Heart left ventricle (tissue), 16 donors: ENCODE results near the gene AGMO. TPM values are rescaled to one million over a fixed set of nuclear protein-coding genes. Genes with fewer than 3 reads are reported as not detected.

Source experiments
- ATAC-seq, 4 donors: fragments of 200-7000 bp; cut with Tn5 transposase; one replicate each; pipeline ENCODE4 v1.9.1; 2020 to 2022; ENCODE audit warnings: moderate library complexity in 4 of 4, mild to moderate bottlenecking in 3 of 4, moderate number of reproducible peaks in 1 of 4
- DNase-seq, 5 donors: peaks; one replicate each; pipeline ENCODE4 v3.0.0-alpha.2; 2020
- H3K27ac ChIP-seq, 12 donors: fragments of 200-600 bp; sonication (generic) in 4 of 12; one replicate each; pipeline versions ENCODE4 v1.5.0 to v1.8.0; 2016 to 2022; ENCODE audit warnings: mild to moderate bottlenecking in 2 of 12
- H3K27me3 ChIP-seq, 9 donors: fragments of 200-600 bp; sonication (generic) in 2 of 9; one replicate each; pipeline versions ENCODE4 v1.5.1 to v1.8.0; 2016 to 2022; ENCODE audit warnings: mild to moderate bottlenecking in 3 of 9
- H3K36me3 ChIP-seq, 9 donors: fragments of 200-600 bp; sonication (generic) in 2 of 9; one replicate each; pipeline versions ENCODE4 v1.5.0 to v1.8.0; 2018 to 2022; ENCODE audit warnings: mild to moderate bottlenecking in 2 of 9
- H3K4me1 ChIP-seq, 12 donors: fragments of 200-600 bp; sonication (generic) in 4 of 12; one replicate each; pipeline versions ENCODE4 v1.5.0 to v1.8.0; 2016 to 2022; ENCODE audit warnings: mild to moderate bottlenecking in 3 of 12
- H3K4me3 ChIP-seq, 12 donors: fragments of 200-600 bp; sonication (generic) in 4 of 12; one replicate each; pipeline versions ENCODE4 v1.5.0 to v1.8.0; 2017 to 2022; ENCODE audit warnings: mild to moderate bottlenecking in 9 of 12, moderate library complexity in 4 of 12
- H3K9me3 ChIP-seq, 12 donors: fragments of 200-600 bp; sonication (generic) in 4 of 12; one replicate each; pipeline versions ENCODE4 v1.5.0 to v1.8.0; 2016 to 2022; ENCODE audit warnings: mild to moderate bottlenecking in 1 of 12
- CTCF ChIP-seq, 12 donors: fragments of 200-600 bp; sonication (generic) in 4 of 12; IDR thresholded peaks; one replicate each; pipeline versions ENCODE4 v1.5.0 to v1.8.0; 2018 to 2022; ENCODE audit warnings: antibody characterized with exemption in 12 of 12, mild to moderate bottlenecking in 5 of 12
- POLR2A ChIP-seq, 2 donors: fragments of 450-650 bp; IDR thresholded peaks; one replicate each; pipeline ENCODE4 v1.6.1; 2017; ENCODE audit warnings: antibody characterized with exemption in 2 of 2, mild to moderate bottlenecking in 2 of 2, moderate library complexity in 2 of 2
- WGBS, 4 donors: extraction: QIAGEN DNeasy Blood & Tissue Kit in 2 of 4; methylation state at CpG; one replicate each; pipeline versions ENCODE4 v1.1.5 to v1.1.7; 2013 to 2018; 5-methylcytosine and 5-hydroxymethylcytosine counted together
- intact Hi-C, 10 donors: fragments of 100-400 bp; cut with DNase I; formaldehyde crosslinking; loops; one replicate each; pipeline versions ENCODE4 v1.11.1 to v1.14.2; 2022
- polyA plus RNA-seq, 2 donors: library from polyadenylated mRNA; stranded (reverse); fragments of 200-250 nt; gene quantifications; one replicate each; pipeline ENCODE4 v1.2.3, GENCODE V29; 2013
- total RNA-seq, 9 donors: library from RNA; depleted of rRNA in 2 of 9; stranded (reverse); fragments of >200 nt in 2 of 9; fragmentation: NEBNext Ultra II Directional in 3 of 9; extraction: Animal tissue kit (Norgen Biotek cat#: 25700) in 3 of 9; gene quantifications; one replicate each; pipeline versions ENCODE4 v1.1.0 to v1.2.4, GENCODE V29; 2016 to 2023
- donor health status: ischemic (EF 13 %, LVEDD 7.1; RV severe dilation, severe dysfunction).
- donor health status: healthy with polysubstance abuse.
- donor health status: DM: no; HTN: yes; CAD: no.
- donor health status: DM: no; HTN: no; CAD: no.
- donor health status: ischemic (EF 25% LVEDD 6.9; RV normal size, moderate dysfunction).
- donor health status: ischemic (EF 25% LVEDD 5.7; RV mildly dilated, moderate dysfunction).
- donor health status: healthy.
- donor health status: DM: yes; HTN: yes; CAD: no.
- donor health status: ischemic (EF 35%, LVEDD 5.7; RV mildly dilated, moderate dysfunction).
- donor health status: nonischemic (EF 11% LVEDD 7.7; RV severe dilation, severe dysfunction).
- donor health status: DM: yes; HTN: yes; CAD: no.
- donor health status: PGD.
- donor health status: ischemic (EF 29% LVEDD 5.4; RV normal size, mild dysfunction).
- donor health status: nonischemic (EF 23%, LVEDD 6.1; RV moderate dilation, normal function).

AGMO gene
- total and polyA plus RNA-seq, 11 donors, result 0.12 to 0.72 (median 0.40) TPM; not detected in 1

- no peak overlapping the region for H3K27ac ChIP-seq
- H3K27me3 ChIP-seq, result no peaks in the 10 kb centered on the region
- H3K4me1 ChIP-seq, result peaks cover 0 to 10% (median 0%) of the 10 kb centered on the region in 12 donors
- H3K9me3 ChIP-seq, result no peaks in the 10 kb centered on the region
- intact Hi-C loops, result no loop called here
- no peak for DNase-seq
- no peaks in the 10 kb centered on the region for H3K36me3 ChIP-seq
- H3K4me3 ChIP-seq, result no peak overlapping the region
- TF ChIP-seq POLR2A (IDR thresholded peaks at IDR 0.05) (no peak), CTCF (IDR thresholded peaks at IDR 0.05) (no peak)
- no peak for ATAC-seq
- WGBS, 4 donors, result 89 to 95% (median 93%) methylated on average over 1 of the region's 1 CpG
Observed at GRCh38 chr7:15487896-15488295, 73.9 kb downstream of the AGMO start.

DNA sequence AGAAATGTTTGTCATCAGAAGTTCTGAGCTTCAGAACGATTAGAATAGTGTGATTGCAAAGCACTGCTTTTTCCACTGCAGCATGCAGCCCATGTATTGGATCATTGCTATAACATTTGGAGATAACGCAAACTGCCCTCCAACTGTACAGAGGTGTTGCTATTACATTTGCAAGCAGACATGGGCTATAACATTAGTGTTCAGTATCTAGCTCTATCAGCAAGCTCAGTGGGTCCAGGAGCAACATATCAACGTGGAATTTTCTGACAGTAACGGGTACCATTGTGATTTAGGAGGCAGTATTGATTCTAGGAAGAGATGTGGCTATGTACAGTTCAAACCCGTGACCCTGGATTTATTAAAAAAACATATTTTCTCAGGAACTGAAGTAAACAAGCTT, 75.8 kb downstream of the AGMO start:
- peaks cover 0 to 12% (median 0%) of the 10 kb centered on the region in 12 donors for H3K4me1 ChIP-seq
- no peaks in the 10 kb centered on the region for H3K36me3 ChIP-seq
- peaks cover 0 to 5% (median 0%) of the 10 kb centered on the region in 12 donors for H3K9me3 ChIP-seq
- intact Hi-C loops, result no loop called here
- no peak for DNase-seq
- ATAC-seq, result no peak
- H3K27me3 ChIP-seq, result no peaks in the 10 kb centered on the region
- H3K27ac ChIP-seq, result no peak overlapping the region
- 57 to 83% (median 72%) methylated on average over 5 of the region's 5 CpGs for WGBS, 4 donors
- no peak for TF ChIP-seq CTCF (IDR thresholded peaks at IDR 0.05)
- TF ChIP-seq POLR2A (IDR thresholded peaks at IDR 0.05), result no peak
- no peak overlapping the region for H3K4me3 ChIP-seq

DNA sequence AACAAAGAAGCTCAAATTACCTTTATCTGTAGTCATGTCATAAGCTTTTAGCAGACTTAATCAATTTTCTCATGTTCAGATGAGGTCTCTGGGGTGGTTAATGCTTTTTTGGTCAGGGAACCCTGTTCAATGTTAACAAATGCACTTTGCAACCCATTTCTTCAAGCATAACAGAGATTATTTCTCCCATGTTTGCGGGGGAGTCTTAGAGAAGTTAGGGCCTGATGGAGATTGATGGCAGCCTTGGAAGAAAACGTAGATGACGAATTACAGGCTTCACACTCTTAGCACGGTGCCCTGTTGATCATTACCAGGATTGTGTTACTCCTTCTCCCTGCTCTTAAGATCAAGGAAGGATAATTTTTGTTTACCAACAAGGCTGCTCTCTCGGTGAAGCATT, 76.4 kb downstream of the AGMO start:
- WGBS, 4 donors, result 76 to 84% (median 81%) methylated on average over 5 of the region's 5 CpGs
- no peak for TF ChIP-seq POLR2A (IDR thresholded peaks at IDR 0.05)
- no peak for TF ChIP-seq CTCF (IDR thresholded peaks at IDR 0.05)

DNA sequence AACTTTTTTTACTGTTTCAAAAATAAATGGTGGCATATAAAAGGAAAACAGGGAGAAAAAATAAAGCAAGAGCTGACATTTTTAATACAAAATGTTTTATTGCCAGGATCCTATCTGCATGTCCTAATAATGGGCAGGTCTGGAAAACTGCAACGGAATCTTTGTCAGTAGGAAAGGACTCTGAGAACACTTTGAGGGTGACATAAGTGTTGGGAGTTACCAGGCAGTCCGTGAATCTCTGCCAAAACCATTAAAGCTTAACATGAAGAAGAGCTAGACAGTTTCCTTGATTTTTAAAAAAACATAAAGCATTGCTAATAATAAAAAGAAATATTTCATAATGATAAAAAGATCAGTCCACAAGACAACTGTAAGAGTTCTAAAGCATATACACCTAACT, 80.7 kb downstream of the AGMO start:
- H3K27ac ChIP-seq, result no peak overlapping the region
- peaks cover 0 to 9% (median 0%) of the 10 kb centered on the region in 12 donors for H3K4me1 ChIP-seq
- intact Hi-C loops, result no loop called here
- TF ChIP-seq CTCF (IDR thresholded peaks at IDR 0.05) (no peak), POLR2A (IDR thresholded peaks at IDR 0.05) (no peak)
- H3K4me3 ChIP-seq, result no peak overlapping the region
- no peak for ATAC-seq
- H3K36me3 ChIP-seq, result no peaks in the 10 kb centered on the region
- peaks cover 0 to 5% (median 0%) of the 10 kb centered on the region in 12 donors for H3K9me3 ChIP-seq
- no peak for DNase-seq
- 9 to 21% (median 16%) methylated on average over 2 of the region's 2 CpGs for WGBS, 4 donors
- no peaks in the 10 kb centered on the region for H3K27me3 ChIP-seq

More for the DNA sequence above, 76.4 kb downstream of the AGMO start:
- H3K9me3 ChIP-seq, result peaks cover 0 to 5% (median 0%) of the 10 kb centered on the region in 12 donors
- H3K4me1 ChIP-seq, result peaks cover 0 to 16% (median 0%) of the 10 kb centered on the region in 12 donors
- H3K27me3 ChIP-seq, result no peaks in the 10 kb centered on the region
- intact Hi-C loops, result no loop called here
- ATAC-seq (no peak), DNase-seq (no peak)
- no peaks in the 10 kb centered on the region for H3K36me3 ChIP-seq
- H3K4me3 ChIP-seq, result no peak overlapping the region
- H3K27ac ChIP-seq, result no peak overlapping the region
